Heart left ventricle (tissue), 13 donors: Measurements from ENCODE around the gene SNX4.

Source experiments
- POLR2A ChIP-seq, 2 donors: fragments of 450-650 bp; IDR thresholded peaks; one replicate each; pipeline ENCODE4 v1.6.1; 2017; ENCODE audit warnings: antibody characterized with exemption in 2 of 2, mild to moderate bottlenecking in 2 of 2, moderate library complexity in 2 of 2
- TF ChIP-seq, protein P1 (sequence below), 12 donors: fragments of 200-600 bp; sonication (generic) in 4 of 12; IDR thresholded peaks; one replicate each; pipeline versions ENCODE4 v1.5.0 to v1.8.0; 2018 to 2022; ENCODE audit warnings: antibody characterized with exemption in 12 of 12, mild to moderate bottlenecking in 5 of 12
- donor health status: ischemic (EF 13 %, LVEDD 7.1; RV severe dilation, severe dysfunction).
- donor health status: DM: no; HTN: yes; CAD: no.
- donor health status: DM: no; HTN: no; CAD: no.
- donor health status: ischemic (EF 25% LVEDD 6.9; RV normal size, moderate dysfunction).
- donor health status: ischemic (EF 25% LVEDD 5.7; RV mildly dilated, moderate dysfunction).
- donor health status: ischemic (EF 35%, LVEDD 5.7; RV mildly dilated, moderate dysfunction).
- donor health status: nonischemic (EF 11% LVEDD 7.7; RV severe dilation, severe dysfunction).
- donor health status: DM: yes; HTN: yes; CAD: no.
- donor health status: PGD.
- donor health status: ischemic (EF 29% LVEDD 5.4; RV normal size, mild dysfunction).
- donor health status: nonischemic (EF 23%, LVEDD 6.1; RV moderate dilation, normal function).

DNA sequence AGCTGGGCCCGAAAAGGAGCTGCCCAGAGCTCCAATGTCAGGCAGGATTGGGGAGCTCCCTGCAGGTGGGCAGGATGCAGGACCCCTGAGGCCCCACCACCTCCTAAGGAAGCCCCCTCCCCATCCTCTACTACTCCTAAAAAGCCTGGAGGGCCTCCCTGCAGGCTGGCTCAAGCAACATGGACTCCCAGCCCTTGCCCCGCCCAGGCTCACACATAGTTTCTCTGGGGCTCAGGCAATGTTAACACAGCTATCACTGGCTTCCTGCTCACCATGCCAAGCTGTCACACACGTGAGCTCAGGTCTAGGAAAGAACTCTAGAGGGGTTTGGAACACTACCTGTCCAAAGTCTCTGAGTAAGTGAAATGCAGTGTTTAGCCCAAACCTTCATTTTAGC lies 79.4 kb downstream of the SNX4 start:
- TF ChIP-seq, protein P1, sequence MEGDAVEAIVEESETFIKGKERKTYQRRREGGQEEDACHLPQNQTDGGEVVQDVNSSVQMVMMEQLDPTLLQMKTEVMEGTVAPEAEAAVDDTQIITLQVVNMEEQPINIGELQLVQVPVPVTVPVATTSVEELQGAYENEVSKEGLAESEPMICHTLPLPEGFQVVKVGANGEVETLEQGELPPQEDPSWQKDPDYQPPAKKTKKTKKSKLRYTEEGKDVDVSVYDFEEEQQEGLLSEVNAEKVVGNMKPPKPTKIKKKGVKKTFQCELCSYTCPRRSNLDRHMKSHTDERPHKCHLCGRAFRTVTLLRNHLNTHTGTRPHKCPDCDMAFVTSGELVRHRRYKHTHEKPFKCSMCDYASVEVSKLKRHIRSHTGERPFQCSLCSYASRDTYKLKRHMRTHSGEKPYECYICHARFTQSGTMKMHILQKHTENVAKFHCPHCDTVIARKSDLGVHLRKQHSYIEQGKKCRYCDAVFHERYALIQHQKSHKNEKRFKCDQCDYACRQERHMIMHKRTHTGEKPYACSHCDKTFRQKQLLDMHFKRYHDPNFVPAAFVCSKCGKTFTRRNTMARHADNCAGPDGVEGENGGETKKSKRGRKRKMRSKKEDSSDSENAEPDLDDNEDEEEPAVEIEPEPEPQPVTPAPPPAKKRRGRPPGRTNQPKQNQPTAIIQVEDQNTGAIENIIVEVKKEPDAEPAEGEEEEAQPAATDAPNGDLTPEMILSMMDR (IDR thresholded peaks at IDR 0.05) = no peak
- TF ChIP-seq POLR2A (IDR thresholded peaks at IDR 0.05) = no peak
